CD4-positive, alpha-beta memory T cell (primary cell): ENCODE measurements around the gene TET3. TPM values are rescaled to one million over a fixed set of nuclear protein-coding genes. Genes with fewer than 3 reads are reported as not detected.
A peak's percentile ranks its signal among the peaks of the same experiment; 100 is the strongest.

Experiments used
- CTCF ChIA-PET: fragments of 350-600 bp; sonication (Branson Sonifier 250); formaldehyde crosslinking; loops from one replicate; lab custom pipeline; 2021; ENCODE audit warnings: inconsistent platforms; ENCODE audit not compliant: partially characterized antibody; lab: Charles Lee
- POLR2A ChIA-PET: fragments of 350-600 bp; sonication (Branson Sonifier 250); formaldehyde crosslinking; loops from one replicate; lab custom pipeline; 2021; ENCODE audit not compliant: partially characterized antibody; lab: Charles Lee
- DNase-seq, 5 donors: peaks; one replicate each; pipeline versions ENCODE4 v3.0.0 to v3.0.0-alpha.2; 2020 to 2022; ENCODE audit warnings: mixed read lengths in 1 of 5
- H3K27ac ChIP-seq: one replicate; pipeline ENCODE4 v1.7.0; 2013; ENCODE audit warnings: low read depth, low read length
- H3K27me3 ChIP-seq: 2 replicates; pipeline ENCODE4 v1.7.0; 2013; ENCODE audit warnings: mild to moderate bottlenecking, low read length, moderate library complexity; ENCODE audit not compliant: insufficient read depth
- H3K36me3 ChIP-seq: 2 replicates; pipeline ENCODE4 v1.7.0; 2013; ENCODE audit warnings: mild to moderate bottlenecking, low read length, moderate library complexity; ENCODE audit not compliant: insufficient read depth
- H3K4me1 ChIP-seq: 2 replicates; pipeline ENCODE4 v1.7.0; 2013; ENCODE audit warnings: mild to moderate bottlenecking, low read length, moderate library complexity; ENCODE audit not compliant: insufficient read depth
- H3K4me3 ChIP-seq, 2 donors: one replicate each; pipeline ENCODE4 v1.7.0; 2013; ENCODE audit warnings: low read length in 2 of 2, mild to moderate bottlenecking in 1 of 2
- H3K9me3 ChIP-seq, 2 donors: one replicate each; pipeline ENCODE4 v1.7.0; 2013; ENCODE audit warnings: low read length in 2 of 2, control low read depth in 1 of 2; ENCODE audit not compliant: control insufficient read depth in 1 of 2
- H3K27ac Mint-ChIP-seq, 7 donors: one replicate each; pipeline ENCODE4 v1.8.0; 2020 to 2021; ENCODE audit warnings: mixed read lengths in 7 of 7, mild to moderate bottlenecking in 6 of 7, inconsistent platforms in 3 of 7, moderate library complexity in 3 of 7
- H3K27me3 Mint-ChIP-seq, 2 donors: one replicate each; pipeline ENCODE4 v1.8.0; 2020 to 2021; ENCODE audit warnings: mixed read lengths in 2 of 2
- H3K36me3 Mint-ChIP-seq, 2 donors: one replicate each; pipeline ENCODE4 v1.8.0; 2020 to 2021; ENCODE audit warnings: mixed read lengths in 2 of 2, inconsistent platforms in 1 of 2, mild to moderate bottlenecking in 1 of 2
- H3K4me1 Mint-ChIP-seq, 4 donors: one replicate each; pipeline ENCODE4 v1.8.0; 2020 to 2021; ENCODE audit warnings: mixed read lengths in 4 of 4, mild to moderate bottlenecking in 1 of 4
- H3K4me3 Mint-ChIP-seq, 8 donors: one replicate each; pipeline ENCODE4 v1.8.0; 2020 to 2021; ENCODE audit warnings: mixed read lengths in 8 of 8, mild to moderate bottlenecking in 7 of 8, moderate library complexity in 6 of 8, inconsistent platforms in 3 of 8
- H3K9me3 Mint-ChIP-seq, 8 donors: one replicate each; pipeline ENCODE4 v1.8.0; 2020 to 2021; ENCODE audit warnings: mixed read lengths in 8 of 8, mild to moderate bottlenecking in 5 of 8, inconsistent platforms in 3 of 8, moderate library complexity in 1 of 8
- intact Hi-C: fragments of 100-400 bp; cut with micrococcal nuclease; formaldehyde crosslinking; loops from one replicate; pipeline ENCODE4 v1.15.1; 2023
- polyA plus RNA-seq, 2 donors: library from polyadenylated mRNA; unstranded; fragments of 300-500 nt; fragmentation: Illumina TruSeq; gene quantifications; one replicate each; pipeline ENCODE4 v1.2.3, GENCODE V29; 2021
- total RNA-seq, 2 experiments: library from RNA; stranded (reverse); gene quantifications; one replicate each; pipeline ENCODE4 v1.2.3, GENCODE V29; 2021

TET3 gene
- total and polyA plus RNA-seq, 4 experiments from 2014 or later: 0.03 to 19.4 (median 9.4) TPM

GRCh38 chr2:74027496-74027895, 42.8 kb downstream of the TET3 start:
- Mint-ChIP-seq H3K4me1 (peaks cover 38 to 59% (median 48%) of the 10 kb centered on the region in 4 donors), H3K4me3 (no peak overlapping the region), H3K27ac (peak overlapping the region in 1 of 7 donors; percentile 29), H3K36me3 (peaks cover 0 to 3% of the 10 kb centered on the region in 2 donors), H3K9me3 (peaks cover 0 to 8% (median 0%) of the 10 kb centered on the region in 8 donors), H3K27me3 (no peaks in the 10 kb centered on the region)
- intact Hi-C loops: no loop called here
- Histone ChIP-seq H3K27ac (no peak overlapping the region), H3K9me3 (no peaks in the 10 kb centered on the region), H3K4me3 (no peak overlapping the region), H3K27me3 (no peaks in the 10 kb centered on the region), H3K4me1 (peaks cover 64% of the 10 kb centered on the region), H3K36me3 (no peaks in the 10 kb centered on the region)
- CTCF ChIA-PET: interaction anchor here (1.1 kb wide), 1 partner anchor 11 kb away, joined by 3 read pairs; no protein-coding TSS in a partner anchor
- DNase-seq: no peak
- POLR2A ChIA-PET: no interaction called here

GRCh38 chr2:74028290-74028689, 43.6 kb downstream of the TET3 start:
- peaks cover 45 to 67% (median 55%) of the 10 kb centered on the region in 4 donors for H3K4me1 Mint-ChIP-seq
- H3K36me3 Mint-ChIP-seq: peaks cover 0 to 3% of the 10 kb centered on the region in 2 donors
- Histone ChIP-seq H3K9me3 (no peaks in the 10 kb centered on the region), H3K36me3 (no peaks in the 10 kb centered on the region), H3K27ac (no peak overlapping the region), H3K4me1 (peaks cover 70% of the 10 kb centered on the region), H3K27me3 (no peaks in the 10 kb centered on the region), H3K4me3 (no peak overlapping the region)
- DNase-seq: no peak
- H3K27ac Mint-ChIP-seq: no peak overlapping the region
- intact Hi-C loops: no loop called here
- ChIA-PET POLR2A (no interaction called here), CTCF (interaction anchor here (0.6 kb wide), 1 partner anchor 382 kb away, joined by 4 read pairs; no protein-coding TSS in a partner anchor)
- H3K4me3 Mint-ChIP-seq: peak overlapping the region in 2 of 8 donors; percentile 6 to 30
- no peaks in the 10 kb centered on the region for H3K27me3 Mint-ChIP-seq
- peaks cover 0 to 8% (median 0%) of the 10 kb centered on the region in 8 donors for H3K9me3 Mint-ChIP-seq

- Histone ChIP-seq H3K27me3 (no peaks in the 10 kb centered on the region), H3K4me1 (peaks cover 73% of the 10 kb centered on the region), H3K9me3 (no peaks in the 10 kb centered on the region), H3K36me3 (no peaks in the 10 kb centered on the region), H3K4me3 (no peak overlapping the region), H3K27ac (no peak overlapping the region)
- Mint-ChIP-seq H3K36me3 (peaks cover 0 to 3% of the 10 kb centered on the region in 2 donors), H3K4me1 (peaks cover 45 to 71% (median 56%) of the 10 kb centered on the region in 4 donors), H3K27ac (no peak overlapping the region), H3K9me3 (peaks cover 0 to 8% (median 0%) of the 10 kb centered on the region in 8 donors), H3K4me3 (no peak overlapping the region), H3K27me3 (no peaks in the 10 kb centered on the region)
- POLR2A ChIA-PET: no interaction called here
- DNase-seq: no peak
- CTCF ChIA-PET: no interaction called here
- intact Hi-C loops: no loop called here
Observed at GRCh38 chr2:74028741-74029140, 44.0 kb downstream of the TET3 start.

- DNase-seq: no peak
- CTCF ChIA-PET: no interaction called here
- H3K27ac ChIP-seq: no peak overlapping the region
- no peaks in the 10 kb centered on the region for H3K27me3 ChIP-seq
- no peaks in the 10 kb centered on the region for H3K9me3 ChIP-seq
- Mint-ChIP-seq H3K9me3 (peaks cover 0 to 8% (median 0%) of the 10 kb centered on the region in 8 donors), H3K36me3 (peaks cover 0 to 3% of the 10 kb centered on the region in 2 donors), H3K4me1 (peaks cover 46 to 74% (median 61%) of the 10 kb centered on the region in 4 donors), H3K4me3 (peak overlapping the region in 2 of 8 donors; percentile 1 to 15), H3K27me3 (no peaks in the 10 kb centered on the region), H3K27ac (peak overlapping the region in 2 of 7 donors; percentile 25 to 53)
- H3K4me3 ChIP-seq: no peak overlapping the region
- peaks cover 77% of the 10 kb centered on the region for H3K4me1 ChIP-seq
- POLR2A ChIA-PET: interaction anchor here (0.7 to 1.0 kb wide), 2 partner anchors 23 to 42 kb away, joined by 3 read pairs; no protein-coding TSS in a partner anchor
- intact Hi-C loops: no loop called here
- H3K36me3 ChIP-seq: no peaks in the 10 kb centered on the region
Observed at GRCh38 chr2:74029714-74030397, 45.1 kb downstream of the TET3 start.

- CTCF ChIA-PET: interaction anchor here (0.8 to 2.1 kb wide), 3 partner anchors 10 to 44 kb away, joined by 3 to 5 read pairs (median 3); no protein-coding TSS in a partner anchor
- H3K27me3 Mint-ChIP-seq: no peaks in the 10 kb centered on the region
- Histone ChIP-seq H3K4me1 (peaks cover 74% of the 10 kb centered on the region), H3K27me3 (no peaks in the 10 kb centered on the region), H3K27ac (no peak overlapping the region), H3K4me3 (no peak overlapping the region), H3K9me3 (no peaks in the 10 kb centered on the region), H3K36me3 (no peaks in the 10 kb centered on the region)
- H3K4me1 Mint-ChIP-seq: peaks cover 47 to 78% (median 60%) of the 10 kb centered on the region in 4 donors
- H3K9me3 Mint-ChIP-seq: peaks cover 0 to 8% (median 0%) of the 10 kb centered on the region in 8 donors
- POLR2A ChIA-PET: interaction anchor here (0.9 to 1.0 kb wide), 2 partner anchors 22 to 29 kb away, joined by 3 read pairs; no protein-coding TSS in a partner anchor
- peak overlapping the region in 5 of 7 donors; percentile 38 to 98 (median 81) for H3K27ac Mint-ChIP-seq
- peaks cover 0 to 3% of the 10 kb centered on the region in 2 donors for H3K36me3 Mint-ChIP-seq
- DNase-seq: no peak
- peak overlapping the region in 4 of 8 donors; percentile 27 to 69 (median 46) for H3K4me3 Mint-ChIP-seq
- intact Hi-C loops: no loop called here
Observed at GRCh38 chr2:74031221-74031620, 46.5 kb downstream of the TET3 start.

GRCh38 chr2:74031959-74032287, 47.2 kb downstream of the TET3 start:
- Mint-ChIP-seq H3K4me1 (peaks cover 49 to 80% (median 61%) of the 10 kb centered on the region in 4 donors), H3K36me3 (peaks cover 0 to 2% of the 10 kb centered on the region in 2 donors), H3K4me3 (peak overlapping the region; percentile 83 to 96 (median 90)), H3K9me3 (peaks cover 0 to 8% (median 0%) of the 10 kb centered on the region in 8 donors), H3K27ac (peak overlapping the region; percentile 70 to 98 (median 81)), H3K27me3 (no peaks in the 10 kb centered on the region)
- no peaks in the 10 kb centered on the region for H3K27me3 ChIP-seq
- ChIA-PET POLR2A (interaction anchor here (0.9 to 1.7 kb wide), 6 partner anchors 15 to 123 kb away, joined by 3 to 8 read pairs (median 4); no protein-coding TSS in a partner anchor), CTCF (interaction anchor here (0.8 to 2.1 kb wide), 2 partner anchors 10 to 44 kb away, joined by 3 to 5 read pairs; no protein-coding TSS in a partner anchor)
- no peaks in the 10 kb centered on the region for H3K9me3 ChIP-seq
- intact Hi-C loops: no loop called here
- H3K27ac ChIP-seq: no peak overlapping the region
- peaks cover 73% of the 10 kb centered on the region for H3K4me1 ChIP-seq
- H3K36me3 ChIP-seq: no peaks in the 10 kb centered on the region
- DNase-seq: no peak
- H3K4me3 ChIP-seq: peak overlapping the region; percentile 18 to 40

GRCh38 chr2:74033375-74033774, 48.7 kb downstream of the TET3 start:
- Mint-ChIP-seq H3K9me3 (peaks cover 0 to 5% (median 0%) of the 10 kb centered on the region in 8 donors), H3K4me1 (peaks cover 61 to 84% (median 72%) of the 10 kb centered on the region in 4 donors), H3K27me3 (no peaks in the 10 kb centered on the region), H3K27ac (peak overlapping the region in 5 of 7 donors; percentile 8 to 98 (median 70)), H3K36me3 (no peaks in the 10 kb centered on the region), H3K4me3 (peak overlapping the region in 5 of 8 donors; percentile 84 to 96 (median 89))
- intact Hi-C loops: no loop called here
- Histone ChIP-seq H3K36me3 (no peaks in the 10 kb centered on the region), H3K4me3 (no peak overlapping the region), H3K27me3 (no peaks in the 10 kb centered on the region), H3K9me3 (no peaks in the 10 kb centered on the region), H3K4me1 (peaks cover 85% of the 10 kb centered on the region), H3K27ac (no peak overlapping the region)
- no peak for DNase-seq
- ChIA-PET CTCF (interaction anchor here (2.1 kb wide), 1 partner anchor 46 kb away, joined by 5 read pairs; no protein-coding TSS in a partner anchor), POLR2A (interaction anchor here (1.3 to 1.5 kb wide), 2 partner anchors 23 to 47 kb away, joined by 3 to 8 read pairs; no protein-coding TSS in a partner anchor)
